KG1 (cell line): Measurements from ENCODE around the gene OR7A5.
"Not testable (repeated sequence)": the region's sequence is repeated elsewhere in the genome, so short reads cannot be mapped to it uniquely, and the experiment has no call there.

Source experiments
- DNase-seq: peaks from one replicate; lab custom pipeline; 2025; lab: John Stamatoyannopoulos, UW

Gene OR7A5

GRCh38 chr19:14835011-14835410 is at the start of gene OR7A5, which contains the start of gene OR7C1:
Gene OR7A5, minus strand, starts transcription at chr19:14835185. Its CDS starts 6,944 bp downstream, at chr19:14828241.
Gene OR7C1, minus strand, starts transcription at chr19:14835185. Its CDS starts 35,049 bp downstream, at chr19:14800136.
- no peak for DNase-seq

- DNase-seq = peak; percentile 21
Measured at GRCh38 chr19:14871619-14872230, 36.7 kb upstream of the OR7A5 start.

- DNase-seq = no peak
Measured at GRCh38 chr19:14868497-14868896, 33.5 kb upstream of the OR7A5 start.

- DNase-seq = no peak
Measured at GRCh38 chr19:14848822-14849221, 13.8 kb upstream of the OR7A5 start, which contains the start of gene OR7A10. Gene OR7A10, minus strand, starts transcription at chr19:14848922. Its CDS starts 7,045 bp downstream, at chr19:14841877.

GRCh38 chr19:14843578-14843977 is 8.6 kb upstream of the OR7A5 start:
- DNase-seq = no peak

- no peak for DNase-seq
Measured at GRCh38 chr19:14843169-14843568, 8.2 kb upstream of the OR7A5 start.

GRCh38 chr19:14840206-14840605 is 5.2 kb upstream of the OR7A5 start:
- DNase-seq = no peak

GRCh38 chr19:14837391-14837790 is 2.4 kb upstream of the OR7A5 start:
- DNase-seq = no peak

GRCh38 chr19:14830702-14831101 is 4.3 kb downstream of the OR7A5 start:
- no peak for DNase-seq

GRCh38 chr19:14826006-14826405 is 9.0 kb downstream of the OR7A5 start:
- DNase-seq = no peak

GRCh38 chr19:14821937-14822336 is 13.0 kb downstream of the OR7A5 start:
- no peak for DNase-seq

- no peak for DNase-seq
Measured at GRCh38 chr19:14818588-14818987, 16.4 kb downstream of the OR7A5 start.

GRCh38 chr19:14817052-14817451 is 17.9 kb downstream of the OR7A5 start:
- no peak for DNase-seq

- no peak for DNase-seq
Measured at GRCh38 chr19:14814982-14815652, 19.9 kb downstream of the OR7A5 start.

- no peak for DNase-seq
Measured at GRCh38 chr19:14809272-14810057, 25.5 kb downstream of the OR7A5 start.

GRCh38 chr19:14804765-14805164 is 30.2 kb downstream of the OR7A5 start:
- no peak for DNase-seq

GRCh38 chr19:14798760-14799159 is 36.2 kb downstream of the OR7A5 start:
- DNase-seq = no peak

GRCh38 chr19:14796021-14796420 is 39.0 kb downstream of the OR7A5 start:
- no peak for DNase-seq

- DNase-seq = no peak
Measured at GRCh38 chr19:14795078-14795721, 39.8 kb downstream of the OR7A5 start.

- not testable (repeated sequence) for DNase-seq
Measured at GRCh38 chr19:14792250-14792649, 42.7 kb downstream of the OR7A5 start.

- DNase-seq = no peak
Measured at GRCh38 chr19:14786421-14786851, 48.5 kb downstream of the OR7A5 start.

- DNase-seq = peak; percentile 60
Measured at GRCh38 chr19:14785102-14785793, 49.7 kb downstream of the OR7A5 start.
